Measurements from ENCODE around the gene SOX18.

The SOX18 gene

GRCh38 chr20:64038565-64039292 is 10.7 kb downstream of the SOX18 start:
- DNase-seq (ENCODE audit: low read depth in 3 of 3), result peak; percentile 54 to 75 (median 57)

GRCh38 chr20:64038224-64038564 is 11.2 kb downstream of the SOX18 start:
- DNase-seq (ENCODE audit: low read depth in 3 of 3), result no peak

GRCh38 chr20:64037498-64038213 is 11.8 kb downstream of the SOX18 start:
- no peak for DNase-seq (ENCODE audit: low read depth in 3 of 3)

GRCh38 chr20:64037199-64037497 is 12.3 kb downstream of the SOX18 start:
- no peak for DNase-seq (ENCODE audit: low read depth in 3 of 3)

- no peak for DNase-seq (ENCODE audit: low read depth in 3 of 3)
Measured at GRCh38 chr20:64036346-64037198, 12.9 kb downstream of the SOX18 start.

GRCh38 chr20:64035933-64036345 is 13.5 kb downstream of the SOX18 start, which contains the start of gene C20orf204:
C20orf204 (plus strand) TSS chr20:64036182; CDS start chr20:64036324, 142 bp downstream.
- DNase-seq (ENCODE audit: low read depth in 3 of 3), result no peak

- no peak for DNase-seq (ENCODE audit: low read depth in 3 of 3)
Measured at GRCh38 chr20:64035066-64035932, 14.1 kb downstream of the SOX18 start.

GRCh38 chr20:64033981-64034493 is 15.4 kb downstream of the SOX18 start:
- DNase-seq (ENCODE audit: low read depth in 3 of 3), result no peak

- no peak for DNase-seq (ENCODE audit: low read depth in 3 of 3)
Measured at GRCh38 chr20:64032706-64033624, 16.5 kb downstream of the SOX18 start.

- DNase-seq (ENCODE audit: low read depth in 3 of 3), result no peak
Measured at GRCh38 chr20:64031822-64032314, 17.6 kb downstream of the SOX18 start.

GRCh38 chr20:64030371-64031134 is 18.9 kb downstream of the SOX18 start:
- DNase-seq (ENCODE audit: low read depth in 3 of 3), result no peak

- no peak for DNase-seq (ENCODE audit: low read depth in 3 of 3)
Measured at GRCh38 chr20:64029293-64030117, 19.9 kb downstream of the SOX18 start.

GRCh38 chr20:64027981-64028685 is 21.3 kb downstream of the SOX18 start:
- no peak for DNase-seq (ENCODE audit: low read depth in 3 of 3)

- DNase-seq (ENCODE audit: low read depth in 3 of 3), result no peak
Measured at GRCh38 chr20:64025826-64026412, 23.5 kb downstream of the SOX18 start.

- DNase-seq (ENCODE audit: low read depth in 3 of 3), result no peak
Measured at GRCh38 chr20:64025101-64025825, 24.2 kb downstream of the SOX18 start.

GRCh38 chr20:64024141-64024990 is 25.1 kb downstream of the SOX18 start:
- no peak for DNase-seq (ENCODE audit: low read depth in 3 of 3)
